ENCODE data around the gene TFCP2L1.
"Not testable (repeated sequence)": the region's sequence is repeated elsewhere in the genome, so short reads cannot be mapped to it uniquely, and the experiment has no call there.

Gene TFCP2L1

DNA sequence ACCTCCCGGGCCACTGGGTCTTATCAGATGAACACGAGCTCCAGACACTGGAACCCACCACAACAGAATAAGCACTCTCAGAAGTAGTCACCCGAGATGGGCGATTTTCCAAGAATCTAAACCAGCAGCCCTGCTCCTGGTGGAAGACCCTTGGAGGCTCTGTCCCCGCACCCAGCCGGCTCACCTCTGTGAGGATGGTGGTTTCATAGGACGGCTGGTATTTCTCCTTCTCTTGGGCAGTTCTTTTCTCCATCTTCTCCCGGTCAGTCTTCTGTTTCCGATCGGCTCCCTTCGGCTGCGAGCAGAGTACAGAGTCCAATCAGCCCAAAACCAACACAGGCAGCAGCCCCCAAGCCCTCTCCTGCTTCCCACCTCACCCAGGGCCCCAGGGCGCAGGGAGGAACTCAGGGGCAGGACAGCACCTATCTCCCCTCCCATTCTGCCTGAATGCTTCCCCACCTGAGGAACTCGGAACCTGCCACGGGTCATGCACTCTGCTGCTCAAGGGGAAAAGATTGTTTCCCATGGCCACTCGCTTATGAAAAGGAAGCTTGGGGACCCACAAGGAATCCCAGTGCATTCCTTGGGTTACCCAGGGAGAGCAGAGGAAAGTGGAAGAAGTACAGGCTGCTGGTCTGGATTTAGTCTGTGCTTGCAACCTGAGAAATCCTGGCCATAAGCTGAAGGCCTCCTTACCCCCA lies 42.7 kb downstream of the TFCP2L1 start:
- DNase-seq (ENCODE audit: low read depth): no peak

DNA sequence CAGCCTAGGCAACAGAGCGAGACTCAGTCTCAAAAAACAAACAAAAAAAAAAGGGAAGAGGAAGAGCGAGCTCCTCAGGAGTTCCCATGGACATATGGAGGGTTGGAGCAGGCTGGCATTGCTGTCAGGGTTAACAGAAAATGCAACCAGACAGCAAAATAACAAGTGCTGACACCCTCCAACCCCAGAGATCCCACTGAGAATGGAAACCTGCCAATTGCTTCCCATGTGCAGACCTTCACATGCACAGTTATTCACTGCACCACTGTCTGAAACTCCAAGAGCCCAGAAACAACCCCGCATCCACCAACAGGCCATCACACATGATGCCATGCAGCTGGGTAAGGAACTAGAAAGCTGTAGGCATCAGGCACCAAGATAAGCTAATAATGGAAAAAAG lies 43.5 kb downstream of the TFCP2L1 start:
- no peak for DNase-seq (ENCODE audit: low read depth)

DNA sequence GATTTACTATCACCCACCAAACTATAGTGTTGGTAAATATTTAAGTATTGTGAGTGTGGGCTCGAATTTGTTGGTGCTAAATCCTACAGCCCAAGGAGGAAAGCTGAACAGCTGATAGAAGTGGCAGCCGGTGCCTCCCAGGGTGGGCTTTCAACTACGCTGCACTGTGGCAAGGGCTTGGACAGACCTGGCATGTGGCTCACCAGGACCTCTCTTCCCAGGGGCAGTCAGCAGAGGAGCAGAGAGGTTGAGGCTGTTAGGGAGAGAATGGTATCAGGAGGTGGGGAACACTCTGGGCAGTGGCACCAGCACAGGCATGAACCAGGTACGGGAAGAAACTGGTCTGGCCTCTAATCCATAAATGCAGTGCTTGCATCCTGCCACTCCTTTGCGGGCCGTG lies 44.6 kb downstream of the TFCP2L1 start:
- DNase-seq (ENCODE audit: low read depth): no peak

DNA sequence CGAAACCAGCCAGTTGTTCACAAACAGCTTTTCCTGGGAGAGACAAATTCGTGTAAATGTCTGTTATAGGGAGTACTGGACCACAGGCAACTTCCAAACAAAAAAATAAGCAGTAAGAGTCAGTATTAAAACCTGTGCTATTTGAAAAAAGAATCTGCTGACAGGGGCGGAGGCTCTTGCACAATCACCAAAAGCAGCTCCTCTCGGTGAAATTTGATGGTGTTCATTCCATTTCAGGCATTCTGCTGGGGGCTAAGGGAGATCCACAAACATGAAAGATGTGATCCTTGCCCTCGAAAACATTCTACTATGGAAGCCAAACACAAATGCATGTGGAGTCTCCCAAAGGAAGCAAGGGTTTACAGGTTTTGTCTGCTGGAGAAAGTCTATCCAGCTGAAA lies 45.0 kb downstream of the TFCP2L1 start:
- DNase-seq (ENCODE audit: low read depth): no peak

DNA sequence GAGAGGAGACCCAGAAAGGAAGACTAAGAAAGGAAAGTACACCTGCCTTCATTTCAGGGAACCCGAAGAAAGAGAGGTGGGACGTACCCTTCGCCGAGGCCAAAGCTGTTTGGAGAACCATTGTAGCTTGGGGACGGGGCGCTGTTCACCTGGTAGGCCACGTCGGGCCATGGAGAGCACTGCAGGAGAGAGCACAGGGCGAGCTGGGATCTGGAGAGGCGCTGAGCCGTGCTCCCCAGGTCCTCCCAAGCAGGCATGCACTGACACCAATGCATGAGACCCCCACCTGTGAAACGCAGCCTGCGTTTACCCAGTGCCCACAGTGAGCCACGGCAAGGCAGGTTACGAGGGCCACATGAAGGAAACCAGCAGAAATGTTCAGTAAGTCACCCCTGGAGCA lies 45.5 kb downstream of the TFCP2L1 start:
- no peak for DNase-seq (ENCODE audit: low read depth)

DNA sequence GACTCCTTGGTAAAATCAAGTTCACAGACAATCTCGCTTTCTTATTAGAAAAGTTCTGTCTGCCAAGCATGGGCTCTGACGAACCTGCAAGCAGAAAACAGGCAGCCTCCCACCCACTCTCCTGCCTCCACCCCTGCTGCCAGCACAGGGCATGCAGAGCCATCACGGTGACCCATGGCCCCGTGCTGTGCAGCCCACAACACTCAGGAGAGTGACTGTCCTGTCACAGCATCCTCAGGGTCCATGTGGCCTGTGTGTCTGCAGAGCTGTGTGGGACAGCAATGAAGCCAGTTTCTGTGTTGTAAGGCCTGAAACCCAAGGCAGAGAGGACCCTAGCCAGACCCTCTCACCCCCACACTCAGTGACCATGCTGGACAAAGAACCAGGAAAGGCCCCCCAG lies 46.2 kb downstream of the TFCP2L1 start:
- DNase-seq (ENCODE audit: low read depth): no peak

DNA sequence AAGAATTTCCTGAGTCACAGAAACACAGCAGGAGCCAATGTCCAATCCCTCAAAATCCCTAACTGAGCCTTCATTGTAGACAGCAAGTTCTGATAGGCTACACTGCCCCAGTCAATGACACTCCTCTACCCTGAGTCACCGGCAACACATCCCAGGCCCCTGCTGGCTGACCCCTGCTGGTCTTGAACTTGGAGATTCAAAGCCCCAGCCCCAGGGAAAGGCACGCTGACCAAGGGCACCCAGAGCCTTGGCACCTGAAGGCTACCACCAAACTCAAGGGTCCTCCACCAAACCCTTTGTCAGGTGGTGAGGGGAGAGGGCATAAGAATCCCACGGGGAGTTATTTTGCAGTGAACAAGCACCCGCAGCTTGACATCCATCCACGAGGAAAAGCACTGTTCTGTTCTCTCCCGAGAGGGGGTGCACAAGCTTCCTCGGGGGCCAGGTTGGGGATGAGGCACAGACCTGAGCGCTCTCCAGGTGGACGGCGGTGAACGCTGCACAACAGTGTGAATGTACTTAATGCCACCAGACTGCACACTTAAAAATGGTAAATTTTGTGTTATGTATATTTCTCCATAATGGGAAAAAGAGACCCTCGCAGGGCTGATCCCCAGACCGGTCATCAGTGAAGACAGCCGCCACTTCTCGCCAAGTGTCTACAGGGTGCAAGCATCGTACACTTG lies 46.9 kb downstream of the TFCP2L1 start:
- no peak for DNase-seq (ENCODE audit: low read depth)

DNA sequence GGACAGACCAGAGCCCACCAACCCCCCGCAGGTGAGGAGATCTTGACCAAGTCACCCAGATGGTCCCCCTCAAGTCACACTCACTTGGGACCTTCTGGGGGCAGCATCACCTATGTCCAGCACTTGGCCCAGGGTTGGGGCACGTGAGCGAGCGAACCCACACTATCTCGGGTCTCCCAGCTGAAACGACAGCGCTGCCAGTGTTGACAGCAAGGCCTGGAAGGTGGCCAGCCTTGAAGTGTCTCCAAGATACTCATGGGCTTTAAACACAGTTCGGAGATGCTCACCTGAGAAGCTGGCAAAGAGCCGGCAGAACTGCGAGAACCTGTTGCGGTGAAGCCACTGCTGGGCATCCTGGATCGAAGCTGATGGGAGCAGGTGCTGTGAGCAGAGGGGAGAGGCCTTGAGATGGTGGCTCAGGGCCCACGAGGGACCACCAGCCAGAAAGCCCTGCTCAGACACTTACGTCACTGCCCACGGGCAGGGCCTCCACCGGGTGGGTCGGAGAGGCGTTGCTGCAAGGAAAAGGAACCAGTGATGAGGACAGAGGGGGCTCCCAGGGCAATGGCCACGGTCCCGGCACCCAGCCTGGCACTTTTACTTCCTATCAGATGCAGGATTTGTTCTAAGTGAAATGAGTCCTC lies 47.5 kb downstream of the TFCP2L1 start:
- DNase-seq (ENCODE audit: low read depth): no peak

DNA sequence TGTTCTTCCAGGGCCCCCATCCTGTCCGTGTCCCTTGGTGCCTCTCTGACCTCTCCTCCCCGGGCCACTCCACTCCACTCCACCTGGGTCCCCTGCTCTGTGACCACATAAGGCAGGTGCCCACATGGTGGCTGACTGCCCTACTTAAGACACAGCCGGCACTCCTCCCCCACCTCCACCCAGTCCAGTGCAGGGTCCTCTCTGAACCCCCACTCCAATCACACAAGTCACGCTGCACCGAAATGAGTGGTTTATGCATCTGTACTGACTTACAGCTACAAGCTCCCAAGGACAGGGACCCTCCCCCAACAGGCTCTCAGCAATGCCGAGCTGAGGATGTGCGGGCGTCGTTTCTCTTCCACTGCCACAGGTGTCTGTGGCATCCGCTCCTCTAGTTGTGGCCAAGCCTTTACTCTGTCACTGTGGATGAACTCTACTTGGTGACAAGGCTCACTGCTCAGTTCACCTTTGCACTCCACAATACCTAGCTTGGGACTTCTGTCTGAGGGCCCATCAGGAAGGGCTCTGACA lies 48.3 kb downstream of the TFCP2L1 start:
- no peak for DNase-seq (ENCODE audit: low read depth)

DNA sequence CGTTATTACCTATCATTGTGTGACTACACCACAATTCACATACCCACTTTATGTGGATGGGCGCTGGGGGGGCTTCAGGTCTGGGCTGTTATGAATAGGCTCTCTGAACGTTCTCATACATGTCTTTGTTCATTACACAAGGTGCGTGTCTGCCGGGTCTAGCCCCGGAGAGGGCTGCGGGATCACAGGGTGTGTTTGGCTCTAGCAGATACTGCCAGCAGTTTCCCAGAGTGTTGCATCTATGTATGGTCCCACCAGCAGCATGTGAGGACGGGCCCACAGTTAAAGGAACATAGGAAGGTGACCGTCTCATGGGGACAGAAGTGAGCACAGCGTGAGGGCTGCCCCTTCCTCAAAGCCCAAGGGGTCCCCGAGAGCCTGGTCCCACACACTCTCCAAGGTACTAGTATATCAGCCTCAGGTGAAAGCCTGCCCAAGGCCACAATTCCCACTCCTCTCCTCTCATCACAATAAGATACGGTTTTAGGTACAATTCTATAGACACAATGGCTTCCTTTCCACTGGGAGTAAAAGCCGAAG lies 48.8 kb downstream of the TFCP2L1 start:
- DNase-seq (ENCODE audit: low read depth): no peak

DNA sequence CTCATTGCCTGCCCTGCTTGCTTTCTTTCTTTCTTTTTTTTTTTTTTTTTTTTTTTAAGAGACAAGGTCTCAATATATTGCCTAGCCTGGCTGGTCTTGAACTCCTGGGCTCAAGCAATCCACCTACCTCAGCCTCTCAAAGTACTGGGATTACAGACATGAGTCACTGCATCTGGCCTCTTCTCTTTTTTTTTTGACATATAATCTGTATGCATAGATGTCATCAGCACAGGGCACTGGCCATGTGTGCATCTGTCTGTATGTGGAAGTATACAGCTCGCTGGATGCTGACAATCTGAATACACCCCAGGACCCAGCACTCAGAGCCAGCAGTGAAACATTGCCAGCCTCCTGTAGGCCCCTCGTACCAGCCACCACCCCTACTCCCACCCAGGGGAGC lies 49.5 kb downstream of the TFCP2L1 start:
- no peak for DNase-seq (ENCODE audit: low read depth)

DNA sequence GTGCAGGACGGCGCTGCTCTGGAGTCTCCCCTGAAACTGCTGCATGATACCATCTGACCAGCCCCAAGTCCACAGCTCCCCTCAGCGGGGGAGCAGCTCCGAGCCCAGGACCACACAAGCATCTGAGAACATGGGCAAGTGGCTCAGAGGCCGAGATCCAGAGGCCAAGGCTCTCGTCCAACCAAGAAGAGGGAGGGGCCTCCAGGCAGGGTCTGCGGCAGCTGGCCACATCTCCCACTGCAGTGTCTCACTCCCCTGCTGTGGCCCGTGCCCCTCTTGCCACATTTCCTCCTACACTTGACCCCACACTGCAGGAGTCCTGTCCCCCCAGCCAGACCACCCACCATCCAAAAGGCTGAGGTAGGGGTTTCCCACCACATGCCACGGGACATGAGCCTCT lies 50.2 kb downstream of the TFCP2L1 start:
- DNase-seq (ENCODE audit: low read depth): no peak

DNA sequence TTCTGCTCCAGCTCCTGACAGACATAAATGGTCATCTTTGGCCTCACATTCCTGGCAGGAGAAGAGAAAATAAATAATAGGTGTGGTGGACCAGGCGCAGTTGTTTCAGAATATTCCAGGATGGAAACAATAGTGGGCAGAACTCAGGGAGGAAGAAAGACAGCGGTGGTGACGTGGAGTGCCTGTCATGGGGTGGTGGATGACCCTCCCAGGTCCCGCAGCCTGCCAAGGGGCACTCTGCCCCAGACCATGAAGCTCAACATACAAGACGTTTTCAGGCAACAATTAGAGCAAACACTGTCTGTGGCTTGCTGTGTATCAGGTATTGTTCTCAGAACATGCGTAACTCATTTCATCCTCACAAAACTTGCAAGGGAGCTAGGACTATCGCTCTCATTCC lies 50.9 kb downstream of the TFCP2L1 start:
- no peak for DNase-seq (ENCODE audit: low read depth)

DNA sequence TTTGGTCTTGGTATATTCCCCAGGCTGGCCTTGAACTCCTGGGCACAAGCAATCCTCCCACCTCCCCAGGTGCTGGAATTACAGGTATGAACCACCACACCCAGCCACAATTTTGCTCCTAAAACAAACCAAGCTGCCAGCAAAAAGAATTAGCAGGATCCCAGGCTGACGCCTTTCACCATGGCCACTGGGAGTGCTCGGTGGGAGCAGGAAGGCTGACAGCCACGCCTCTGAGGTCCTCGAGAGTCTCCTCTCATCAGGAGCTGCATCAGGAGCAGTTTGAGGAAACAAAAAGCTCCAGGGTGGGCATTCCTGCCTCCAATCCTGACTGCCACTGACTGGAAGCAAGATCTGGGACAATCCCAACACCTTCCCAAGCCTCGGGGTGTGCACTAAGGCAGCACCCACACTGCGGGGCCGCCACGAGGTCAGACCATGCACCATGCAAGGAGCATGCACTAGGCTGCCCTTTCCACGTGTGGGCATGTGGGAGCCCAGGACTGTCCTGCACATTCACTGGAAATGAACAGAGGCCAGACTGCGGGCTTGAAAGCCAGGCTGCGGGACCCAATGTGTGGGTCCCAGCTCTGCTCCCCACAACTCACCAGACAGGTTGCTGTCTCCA lies 51.4 kb downstream of the TFCP2L1 start:
- DNase-seq (ENCODE audit: low read depth): no peak

DNA sequence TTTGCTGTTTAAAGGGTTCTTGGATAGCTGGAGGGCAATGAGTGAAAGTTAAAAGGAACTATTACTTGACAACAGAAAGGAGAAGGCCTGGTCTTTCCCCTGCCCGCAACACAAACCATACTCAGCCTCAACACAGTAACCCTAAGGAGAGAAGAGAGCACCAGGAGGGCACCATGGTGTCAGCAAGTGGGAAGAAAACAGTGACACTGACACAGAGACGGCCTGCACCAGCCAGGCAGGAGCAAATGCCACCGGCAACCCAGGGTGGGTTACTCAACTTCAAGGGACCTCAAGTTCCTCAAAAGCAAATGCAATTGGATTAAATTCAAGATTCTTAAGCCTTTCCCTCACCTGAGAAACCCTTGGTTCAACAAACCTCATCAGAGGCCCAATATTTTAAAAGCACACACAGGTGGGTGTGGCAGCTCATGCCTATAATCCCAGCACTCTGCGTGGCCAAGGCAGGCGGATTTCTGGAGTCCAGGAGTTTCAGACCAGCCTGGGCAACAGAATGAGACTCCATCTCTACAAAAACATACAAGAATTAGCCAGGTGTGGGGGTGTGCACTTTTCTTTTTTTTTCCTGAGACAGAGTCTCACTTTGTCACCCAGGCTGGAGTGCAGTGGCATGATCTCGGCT lies 52.3 kb downstream of the TFCP2L1 start:
- DNase-seq (ENCODE audit: low read depth): no peak

DNA sequence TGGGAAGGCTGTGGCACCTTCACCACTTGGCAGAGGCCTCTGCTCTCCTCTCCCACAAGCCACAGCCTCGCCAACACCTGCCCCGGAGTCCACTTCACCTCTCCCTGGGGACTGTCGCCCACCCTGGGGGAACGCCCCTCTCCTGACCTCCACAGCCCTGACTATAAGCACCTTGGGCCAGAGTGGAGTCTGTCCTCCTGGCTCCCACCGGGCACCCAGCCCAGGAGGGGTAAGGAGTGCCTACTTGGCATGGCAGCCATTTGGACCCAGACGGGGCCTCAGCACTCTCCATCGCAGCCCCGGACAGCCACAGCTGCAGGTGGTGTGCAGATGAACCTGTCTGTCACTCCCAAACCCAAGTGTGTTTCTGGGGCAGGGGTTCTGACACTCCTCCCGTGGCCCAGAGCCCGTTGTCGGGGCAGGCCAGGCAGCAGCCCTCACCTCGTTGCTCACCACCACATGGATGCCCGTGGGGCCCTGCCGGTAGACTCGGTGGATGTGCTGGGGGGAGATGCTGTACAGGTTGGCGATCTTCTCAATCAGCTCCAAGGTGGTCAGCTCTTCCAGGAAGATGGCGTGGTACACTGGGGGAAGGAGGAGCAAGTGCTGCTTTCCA lies 53.5 kb downstream of the TFCP2L1 start:
- DNase-seq (ENCODE audit: low read depth): no peak

DNA sequence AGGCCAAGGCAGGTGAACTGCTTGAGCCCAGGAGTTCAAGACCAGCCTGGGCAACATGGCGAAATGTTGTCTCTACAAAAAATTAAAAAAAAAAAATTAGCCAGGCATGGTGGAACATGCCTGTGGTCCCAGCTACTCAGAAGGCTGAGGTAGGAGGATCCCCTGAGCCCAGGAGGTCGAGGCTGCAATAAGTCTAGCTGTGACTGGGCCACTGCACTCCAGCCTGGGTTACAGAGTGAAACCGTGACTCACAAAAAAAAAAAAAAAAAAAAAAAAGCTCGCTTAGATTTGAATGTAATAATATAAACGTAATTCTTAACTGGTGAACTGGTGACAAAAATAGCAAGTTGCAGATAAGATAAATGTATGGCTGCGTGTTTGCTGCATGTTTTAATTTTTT lies 56.5 kb downstream of the TFCP2L1 start:
- no peak for DNase-seq (ENCODE audit: low read depth)

DNA sequence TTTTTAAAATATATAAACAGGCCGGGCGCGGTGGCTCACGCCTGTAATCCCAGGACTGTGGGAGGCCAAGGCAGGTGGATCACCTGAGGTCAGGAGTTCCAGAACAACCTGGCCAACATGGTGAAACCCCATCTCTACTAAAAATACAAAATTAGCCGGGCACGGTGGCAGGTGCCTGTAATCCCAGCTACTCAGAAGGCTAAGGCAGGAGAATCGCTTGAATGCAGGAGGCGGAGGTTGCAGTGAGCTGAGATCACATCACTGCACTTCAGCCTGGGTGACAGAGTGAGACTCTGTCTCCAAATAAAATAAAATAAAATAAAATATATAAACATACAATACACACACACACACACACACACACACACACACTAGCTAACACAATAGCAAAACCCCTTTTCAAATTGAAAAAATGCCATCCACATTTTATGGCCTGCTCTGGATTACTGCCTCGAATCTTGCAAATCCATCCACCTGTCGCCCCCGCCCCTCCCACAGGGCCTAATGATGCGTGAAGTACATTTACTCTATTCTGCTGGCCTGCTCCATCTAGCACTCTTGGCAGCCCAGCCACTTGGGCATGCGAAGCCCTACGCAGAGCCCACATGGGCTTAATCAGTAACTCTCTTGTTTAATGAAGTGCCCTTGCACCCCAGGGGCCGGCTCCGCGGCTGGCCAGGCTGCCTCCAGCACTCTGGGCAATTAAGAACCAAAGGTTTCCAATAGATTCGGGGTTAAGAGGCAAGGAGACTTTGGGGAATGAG lies 57.4 kb downstream of the TFCP2L1 start:
- DNase-seq (ENCODE audit: low read depth): not testable (repeated sequence)

DNA sequence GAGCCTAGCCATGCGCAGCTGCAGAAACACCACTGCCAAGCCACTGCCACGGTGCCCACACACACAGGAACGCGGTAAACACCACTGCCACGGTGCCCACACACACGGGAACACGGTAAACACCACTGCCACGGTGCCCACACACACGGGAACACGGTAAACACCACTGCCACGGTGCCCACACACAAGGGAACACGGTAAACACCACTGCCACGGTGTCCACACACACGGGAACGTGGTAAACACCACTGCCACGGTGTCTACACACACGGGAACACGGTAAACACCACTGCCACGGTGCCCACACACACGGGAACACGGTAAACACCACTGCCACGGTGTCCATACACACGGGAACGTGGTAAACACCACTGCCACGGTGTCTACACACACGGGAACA lies 59.3 kb downstream of the TFCP2L1 start:
- DNase-seq (ENCODE audit: low read depth): not testable (repeated sequence)

DNA sequence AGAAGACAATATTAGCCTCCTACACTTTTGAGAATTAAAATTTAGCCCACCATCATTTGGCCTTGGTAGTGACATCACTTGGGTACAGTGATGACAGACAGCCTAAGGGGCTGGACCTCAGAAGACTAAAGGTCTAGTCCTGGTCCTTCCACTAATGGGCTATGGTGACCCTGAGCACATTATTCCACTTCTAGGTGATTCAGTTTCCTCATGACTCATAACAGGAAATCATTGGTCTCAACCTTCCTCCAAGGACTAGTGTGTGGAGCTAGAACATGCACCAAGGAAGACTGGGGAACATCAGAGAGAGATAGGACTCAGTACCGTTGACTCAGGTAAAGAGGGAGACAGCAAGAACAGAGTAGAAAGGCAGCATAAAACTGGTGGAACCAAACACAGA lies 64.0 kb downstream of the TFCP2L1 start:
- no peak for DNase-seq (ENCODE audit: low read depth)

DNA sequence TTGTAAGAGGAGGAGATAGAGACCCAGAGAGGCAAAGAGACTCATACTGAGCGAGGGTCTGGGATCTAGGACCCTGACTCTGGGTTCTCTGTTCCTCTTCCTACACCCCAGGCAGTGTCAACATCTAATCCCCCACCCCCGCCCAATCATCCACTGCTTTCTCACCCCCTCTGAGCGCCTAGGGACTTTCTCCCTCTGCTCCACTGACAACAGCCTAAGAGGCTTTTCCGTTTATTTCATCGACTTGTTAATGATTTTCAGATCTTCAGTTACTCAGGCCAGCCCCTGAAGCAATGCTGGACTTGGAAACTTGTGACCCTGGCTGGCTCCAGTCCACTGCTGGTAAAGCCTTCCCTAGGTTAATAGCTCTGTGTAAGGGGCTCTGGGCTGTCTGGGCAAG lies 65.1 kb downstream of the TFCP2L1 start:
- DNase-seq (ENCODE audit: low read depth): no peak

Measured in activated T-helper 1 cell treated with Interleukin-2 at 50 U/mL for 16 hours (primary cell).